Smooth muscle cell of the umbilical artery (primary cell): ENCODE data around the gene ARGLU1. TPM values are rescaled to one million over a fixed set of nuclear protein-coding genes. Genes with fewer than 3 reads are reported as not detected.

Experiments used
- total RNA-seq: library from RNA; depleted of rRNA; stranded (reverse); fragments of >200 nt; gene quantifications from 2 replicates; pipeline ENCODE4 v1.2.3, GENCODE V29; 2014

The ARGLU1 gene
- total RNA-seq = 43.9 and 62.7 TPM in 2 replicates

DNA sequence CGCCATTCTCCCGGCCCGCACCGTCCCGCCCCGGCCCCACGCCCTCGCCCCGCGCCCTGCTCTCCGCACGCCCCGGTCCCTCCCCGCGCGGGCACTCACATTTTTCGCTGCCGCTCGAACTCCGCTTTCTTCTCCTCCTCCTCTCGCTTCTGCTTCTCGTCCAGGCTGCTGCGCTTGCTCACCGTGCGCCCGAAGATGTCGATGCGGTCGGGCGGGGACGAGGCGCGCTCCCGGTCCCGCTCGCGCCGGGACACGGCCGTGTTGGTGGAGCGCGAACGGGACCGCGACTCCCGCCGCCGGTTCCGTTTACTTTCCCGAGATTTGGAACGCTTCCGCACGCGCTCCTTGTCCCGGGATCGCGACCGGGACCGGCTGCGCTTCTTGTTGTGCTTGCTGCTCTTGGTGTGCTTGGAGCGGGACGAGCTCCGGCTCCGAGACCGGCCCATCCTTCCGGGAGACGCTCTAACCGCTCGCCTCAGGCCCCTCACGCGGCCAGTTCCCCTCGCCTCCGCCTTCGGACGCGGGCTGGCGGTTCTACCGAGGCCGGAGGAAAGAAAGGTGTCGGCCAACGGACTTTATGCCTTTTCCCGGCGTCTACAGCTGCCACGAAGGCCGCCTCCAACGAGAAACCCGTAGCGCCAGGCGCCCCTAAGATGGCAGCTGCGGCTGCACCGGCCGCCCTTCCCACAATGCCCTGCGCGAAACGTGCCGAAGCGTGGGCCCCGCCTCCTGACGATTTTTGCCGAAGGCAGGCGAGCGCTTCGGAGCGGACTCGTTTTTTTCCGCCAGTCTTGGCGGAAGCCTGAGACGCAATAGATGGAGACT lies at the start of gene ARGLU1:
Gene ARGLU1 (minus strand): TSS at position 664 of the 825 bp plus-strand sequence. CDS start 218 bp downstream, at position 446.

DNA sequence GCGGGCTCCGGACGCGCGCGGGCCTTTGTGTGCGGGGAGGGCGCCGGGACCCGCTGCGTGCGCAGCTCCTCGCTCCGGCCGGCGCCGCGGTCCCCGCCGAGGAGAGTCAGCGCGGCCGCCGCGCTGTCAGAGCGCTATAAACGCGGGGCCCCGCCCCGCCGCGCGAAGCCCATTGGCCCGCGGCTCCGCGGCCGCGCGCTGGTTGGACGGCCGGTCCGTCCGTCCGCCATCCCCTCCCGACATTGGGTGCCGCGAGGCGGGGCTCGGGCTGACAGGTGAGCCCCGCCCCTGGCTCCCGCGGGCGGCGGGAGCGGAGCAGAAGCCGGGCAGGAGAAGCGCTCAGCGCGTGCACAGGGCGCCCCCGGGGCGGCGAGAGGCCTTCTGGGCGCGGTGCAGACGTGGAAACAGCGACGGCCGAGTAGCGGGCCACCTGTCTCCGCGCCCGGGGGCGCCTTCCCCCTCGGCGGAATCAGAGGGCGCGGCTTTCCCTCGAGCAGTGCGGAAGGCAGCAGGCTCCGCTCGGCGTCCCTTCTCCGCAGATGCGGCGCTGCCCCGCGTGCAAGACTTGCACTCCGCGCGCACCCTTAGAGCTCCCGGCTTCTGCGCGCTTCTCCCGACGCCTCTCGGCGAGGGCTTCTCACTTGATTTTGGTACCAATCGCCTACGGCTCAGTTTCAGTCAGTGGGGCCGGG lies 32.2 kb downstream of the ARGLU1 start, which contains the start of gene EFNB2:
Gene EFNB2 (minus strand): TSS at position 111 of the 692 bp plus-strand sequence. CDS start 698 bp downstream, outside the sequence.

Other genes with a start within 250 kb of the ARGLU1 start
- gene EFNB2, start 32.5 kb downstream of the ARGLU1 start, total RNA-seq = 28.2 and 63.7 TPM in 2 replicates